HepG2 (cell line): ENCODE results near the gene WDFY1. TPM values are rescaled to one million over a fixed set of nuclear protein-coding genes. Genes with fewer than 3 reads are reported as not detected.
A peak's percentile ranks its signal among the peaks of the same experiment; 100 is the strongest.

ENCODE experiments used
- CREM ChIP-seq, 2 experiments: sonication (generic) in 1 of 2; formaldehyde crosslinking in 1 of 2; IDR thresholded peaks; 2 replicates each; pipeline versions ENCODE4 v1.4.0 to v1.6.1; 2016 to 2020; ENCODE audit warnings: antibody characterized with exemption in 1 of 2, mild to moderate bottlenecking in 1 of 2, missing genetic modification reagents in 1 of 2
- HOXA5 ChIP-seq: sonication (generic); formaldehyde crosslinking; IDR thresholded peaks from 2 replicates; pipeline ENCODE4 v1.4.0; 2020; ENCODE audit warnings: missing genetic modification reagents
- IKZF1 ChIP-seq: fragments of 450-650 bp; IDR thresholded peaks from 2 replicates; pipeline ENCODE4 v1.7.1; 2016
- KLF9 ChIP-seq: IDR thresholded peaks from 2 replicates; pipeline ENCODE4 v1.6.1; 2016; ENCODE audit warnings: low read depth
- MEF2D ChIP-seq: sonication (generic); formaldehyde crosslinking; IDR thresholded peaks from 2 replicates; pipeline ENCODE4 v1.5.1; 2020; ENCODE audit warnings: mild to moderate bottlenecking, missing genetic modification reagents
- MTERF4 ChIP-seq: sonication (generic); formaldehyde crosslinking; IDR thresholded peaks from 2 replicates; pipeline ENCODE4 v1.8.0; 2023; ENCODE audit warnings: mild to moderate bottlenecking, missing genetic modification reagents
- SMYD3 ChIP-seq: sonication (generic); formaldehyde crosslinking; IDR thresholded peaks from 2 replicates; pipeline ENCODE4 v1.8.1; 2023; ENCODE audit warnings: mild to moderate bottlenecking, missing genetic modification reagents
- ZFX ChIP-seq: sonication (generic); formaldehyde crosslinking; IDR thresholded peaks from 2 replicates; pipeline ENCODE4 v1.4.0; 2020; ENCODE audit warnings: mild to moderate bottlenecking, low read depth, missing genetic modification reagents, moderate library complexity
- ZMYM4 ChIP-seq: sonication (generic); formaldehyde crosslinking; IDR thresholded peaks from 2 replicates; pipeline ENCODE4 v1.8.1; 2023; ENCODE audit warnings: mild to moderate bottlenecking, missing genetic modification reagents
- ZNF18 ChIP-seq: sonication (generic); formaldehyde crosslinking; IDR thresholded peaks from 2 replicates; pipeline ENCODE4 v1.8.0; 2022; ENCODE audit warnings: mild to moderate bottlenecking, missing genetic modification reagents; ENCODE audit not compliant: insufficient replicate concordance
- ZNF20 ChIP-seq: sonication (generic); formaldehyde crosslinking; IDR thresholded peaks from 2 replicates; pipeline ENCODE4 v1.4.0; 2020; ENCODE audit warnings: mild to moderate bottlenecking, moderate library complexity, missing genetic modification reagents
- ZNF260 ChIP-seq: sonication (generic); formaldehyde crosslinking; IDR thresholded peaks from 2 replicates; pipeline ENCODE4 v1.4.0; 2020; ENCODE audit warnings: missing genetic modification reagents, low read depth, mild to moderate bottlenecking, borderline replicate concordance
- ZNF382 ChIP-seq: sonication (generic); formaldehyde crosslinking; IDR thresholded peaks from 2 replicates; pipeline ENCODE4 v1.5.0; 2020; ENCODE audit warnings: missing genetic modification reagents, mild to moderate bottlenecking, borderline replicate concordance
- ZNF556 ChIP-seq: sonication (generic); formaldehyde crosslinking; IDR thresholded peaks from 2 replicates; pipeline ENCODE4 v1.4.0; 2020; ENCODE audit warnings: mild to moderate bottlenecking, missing genetic modification reagents, borderline replicate concordance
- ZNF563 ChIP-seq: sonication (generic); formaldehyde crosslinking; IDR thresholded peaks from 2 replicates; pipeline ENCODE4 v1.8.0; 2022; ENCODE audit warnings: mild to moderate bottlenecking, moderate library complexity, missing genetic modification reagents
- ZNF646 ChIP-seq: sonication (generic); formaldehyde crosslinking; IDR thresholded peaks from 2 replicates; pipeline ENCODE4 v1.9.0; 2021; ENCODE audit warnings: mild to moderate bottlenecking, missing genetic modification reagents
- polyA plus RNA-seq, 8 experiments: library from polyadenylated mRNA; depleted of rRNA in 3 of 8; stranded (reverse) in 7 of 8; unstranded in 1 of 8; fragments of >200 nt; fragmentation: Illumina TruSeq in 4 of 8; extraction: Trizol in 4 of 8; gene quantifications; 2 replicates each; pipeline versions ENCODE4 v1.2.1 to v1.2.3, GENCODE V29; 2011 to 2016; ENCODE audit warnings: low read depth in 4 of 8, missing spikeins in 1 of 8, mixed read lengths in 1 of 8; ENCODE audit not compliant: insufficient read depth in 1 of 8
- total RNA-seq, 5 experiments: library from RNA; depleted of rRNA; stranded (reverse); fragments of >200 nt; fragmentation: Illumina TruSeq; extraction: Trizol; gene quantifications; 2 replicates each; pipeline ENCODE4 v1.2.3, GENCODE V29; 2016; ENCODE audit warnings: low read depth in 1 of 5
- TF ChIP-seq, protein P1 (sequence below): IDR thresholded peaks from 2 replicates; pipeline ENCODE4 v1.6.1; 2012; ENCODE audit warnings: inconsistent platforms
- TF ChIP-seq, protein P2 (sequence below): sonication (generic); formaldehyde crosslinking; IDR thresholded peaks from 2 replicates; pipeline ENCODE4 v1.5.0; 2020; ENCODE audit warnings: mild to moderate bottlenecking, missing genetic modification reagents

Gene WDFY1
- total and polyA plus RNA-seq, 2 of the 13 experiments (the other 11 are each of a cell fraction or from before 2014, with no cell fraction given): 77.0 to 78.4 TPM

GRCh38 chr2:223957092-223957851, 12.1 kb upstream of the WDFY1 start, which contains the start of gene MRPL44 (continued):
- TF ChIP-seq ZNF646 (CRISPR knock-in tag) (peak; percentile 76), ZNF563 (CRISPR knock-in tag) (peak; percentile 98), ZMYM4 (peak; percentile 99), SMYD3 (CRISPR knock-in tag) (peak; percentile 71; the same call in 1 of the 2 replicates), MTERF4 (CRISPR knock-in tag) (peak; percentile 99), MEF2D (CRISPR knock-in tag) (peak; percentile 96), KLF9 (peak; percentile 84), CREM (IDR thresholded peaks at IDR 0.05) (peak; percentile 83), CREM (CRISPR knock-in tag; IDR thresholded peaks at IDR 0.05) (no peak), IKZF1 (no peak), ZFX (CRISPR knock-in tag) (peak; percentile 87), ZNF556 (CRISPR knock-in tag) (peak; percentile 100), ZNF260 (CRISPR knock-in tag) (no peak), ZNF18 (CRISPR knock-in tag) (peak; percentile 87), ZNF382 (CRISPR knock-in tag) (no peak), ZNF20 (0 out of 2 replicates have a peak, but pooled peaks have one; percentile 67), HOXA5 (CRISPR knock-in tag) (peak; percentile 99)
- TF ChIP-seq, protein P1, sequence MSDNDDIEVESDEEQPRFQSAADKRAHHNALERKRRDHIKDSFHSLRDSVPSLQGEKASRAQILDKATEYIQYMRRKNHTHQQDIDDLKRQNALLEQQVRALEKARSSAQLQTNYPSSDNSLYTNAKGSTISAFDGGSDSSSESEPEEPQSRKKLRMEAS: peak; percentile 97
- TF ChIP-seq, protein P2, sequence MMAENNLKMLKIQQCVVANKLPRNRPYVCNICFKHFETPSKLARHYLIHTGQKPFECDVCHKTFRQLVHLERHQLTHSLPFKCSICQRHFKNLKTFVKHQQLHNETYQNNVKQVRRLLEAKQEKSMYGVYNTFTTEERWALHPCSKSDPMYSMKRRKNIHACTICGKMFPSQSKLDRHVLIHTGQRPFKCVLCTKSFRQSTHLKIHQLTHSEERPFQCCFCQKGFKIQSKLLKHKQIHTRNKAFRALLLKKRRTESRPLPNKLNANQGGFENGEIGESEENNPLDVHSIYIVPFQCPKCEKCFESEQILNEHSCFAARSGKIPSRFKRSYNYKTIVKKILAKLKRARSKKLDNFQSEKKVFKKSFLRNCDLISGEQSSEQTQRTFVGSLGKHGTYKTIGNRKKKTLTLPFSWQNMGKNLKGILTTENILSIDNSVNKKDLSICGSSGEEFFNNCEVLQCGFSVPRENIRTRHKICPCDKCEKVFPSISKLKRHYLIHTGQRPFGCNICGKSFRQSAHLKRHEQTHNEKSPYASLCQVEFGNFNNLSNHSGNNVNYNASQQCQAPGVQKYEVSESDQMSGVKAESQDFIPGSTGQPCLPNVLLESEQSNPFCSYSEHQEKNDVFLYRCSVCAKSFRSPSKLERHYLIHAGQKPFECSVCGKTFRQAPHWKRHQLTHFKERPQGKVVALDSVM (CRISPR knock-in tag): peak; percentile 87
